GM18505 (cell line): ENCODE measurements around the gene PNMT.
"Not testable (repeated sequence)": the region's sequence is repeated elsewhere in the genome, so short reads cannot be mapped to it uniquely, and the experiment has no call there.

Source experiments
- ATAC-seq: cut with Tn5 transposase; IDR thresholded peaks from one replicate; pipeline ENCODE4 v1.9.1; 2021; ENCODE audit not compliant: unreplicated experiment
- POLR2A ChIP-seq: IDR thresholded peaks from 4 replicates; pipeline ENCODE4 v1.6.1; 2011; ENCODE audit warnings: borderline replicate concordance; ENCODE audit not compliant: insufficient read depth, insufficient read length; ENCODE audit errors: extremely low read depth

Gene PNMT

DNA sequence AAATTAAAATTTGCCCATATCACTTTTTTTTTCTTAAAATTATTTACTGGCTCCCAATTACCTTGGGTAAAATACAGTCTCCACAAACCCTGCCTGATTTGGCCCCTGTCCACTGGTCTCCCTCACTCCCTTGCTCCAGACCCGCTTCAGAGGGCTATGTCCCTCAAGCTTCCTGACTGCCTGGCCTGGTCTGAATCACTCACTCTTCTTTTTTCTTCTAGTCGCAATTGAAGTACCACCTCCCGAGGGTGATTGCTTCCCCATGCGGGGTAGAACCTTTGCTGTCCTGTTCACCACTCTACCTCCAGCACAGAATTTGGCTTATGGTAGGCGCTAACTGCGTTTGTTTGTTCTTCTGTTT lies 20.2 kb downstream of the PNMT start:
- no peak for TF ChIP-seq POLR2A
- ATAC-seq: no peak

DNA sequence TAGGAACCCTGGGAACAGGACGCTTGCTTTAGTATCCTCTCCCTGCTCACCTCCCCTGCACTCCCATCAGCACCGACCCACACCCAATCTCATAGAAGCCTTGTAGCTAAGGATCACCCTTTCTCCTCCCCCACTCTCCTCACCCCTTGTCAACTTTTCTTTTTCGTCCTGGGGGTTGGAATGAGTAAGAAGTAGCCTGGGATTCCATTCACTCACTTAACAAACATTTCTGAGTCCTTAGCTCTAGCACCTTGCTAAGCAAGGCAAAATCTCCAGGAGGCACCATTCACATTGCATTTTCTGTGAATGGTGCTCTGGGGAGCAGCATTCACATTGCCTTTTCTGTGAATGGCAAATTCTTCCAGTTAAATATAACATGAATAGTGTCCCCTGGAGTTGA lies 20.7 kb downstream of the PNMT start:
- no peak for ATAC-seq

DNA sequence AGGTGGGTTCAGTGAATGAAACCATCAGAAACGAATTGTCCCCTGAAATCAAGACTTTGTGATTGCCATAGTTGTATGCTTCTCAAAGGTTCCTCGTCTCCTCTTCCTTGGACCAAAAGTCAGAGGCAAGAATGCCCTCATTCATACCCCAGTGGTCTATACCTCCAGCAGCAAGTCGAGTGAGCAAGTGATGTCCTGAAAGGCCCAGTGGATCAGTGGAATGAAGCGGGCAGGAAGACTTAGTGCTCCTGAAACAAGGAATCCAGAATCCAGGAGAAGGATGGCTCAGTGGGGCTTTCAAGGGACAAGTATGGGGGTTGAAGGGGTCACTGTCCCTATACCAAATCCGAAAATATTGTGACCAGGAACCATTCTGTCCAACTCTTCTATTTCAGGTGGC lies 26.3 kb downstream of the PNMT start:
- ATAC-seq: no peak
- TF ChIP-seq POLR2A: no peak

More for the DNA sequence above, 20.7 kb downstream of the PNMT start:
- no peak for TF ChIP-seq POLR2A

DNA sequence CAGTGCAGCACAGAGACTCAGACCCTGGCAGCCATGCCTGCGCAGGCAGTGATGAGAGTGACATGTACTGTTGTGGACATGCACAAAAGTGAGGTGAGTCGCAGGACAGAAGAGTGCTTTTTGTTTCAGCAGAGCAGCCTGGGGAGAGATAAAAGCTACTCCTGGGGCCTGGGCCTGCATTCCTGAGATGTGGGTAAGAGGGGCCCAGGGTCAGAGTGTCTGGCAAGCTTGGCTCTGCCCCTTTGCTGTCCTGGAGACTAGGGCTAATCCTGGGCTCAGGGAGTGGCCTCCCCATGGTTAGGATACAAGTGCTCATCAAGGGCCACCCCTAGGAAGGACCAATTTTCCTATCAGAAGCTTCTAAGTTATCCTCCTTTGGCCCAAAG lies 26.8 kb downstream of the PNMT start:
- ATAC-seq: no peak

DNA sequence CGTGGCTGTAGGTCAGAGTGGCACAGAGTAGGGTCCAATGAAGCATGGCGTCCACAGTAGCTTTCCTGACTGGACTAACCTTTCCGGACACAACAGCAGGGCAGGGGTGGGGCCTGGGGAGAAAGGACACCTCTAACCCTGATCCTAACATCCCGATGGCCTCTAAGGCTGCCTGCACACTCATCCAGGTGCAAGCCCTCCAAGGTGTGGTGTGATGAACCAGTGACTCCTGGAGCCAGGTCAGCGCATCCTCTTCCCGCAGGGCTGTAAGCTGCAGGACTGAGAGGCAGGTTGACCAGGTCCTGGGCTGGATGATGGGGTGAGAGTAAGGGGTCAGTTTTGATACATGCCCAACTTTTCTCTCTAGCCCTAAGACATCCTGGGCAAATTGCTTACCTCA lies 28.5 kb downstream of the PNMT start:
- TF ChIP-seq POLR2A: no peak
- no peak for ATAC-seq

More for the DNA sequence above, 26.8 kb downstream of the PNMT start:
- TF ChIP-seq POLR2A: no peak

DNA sequence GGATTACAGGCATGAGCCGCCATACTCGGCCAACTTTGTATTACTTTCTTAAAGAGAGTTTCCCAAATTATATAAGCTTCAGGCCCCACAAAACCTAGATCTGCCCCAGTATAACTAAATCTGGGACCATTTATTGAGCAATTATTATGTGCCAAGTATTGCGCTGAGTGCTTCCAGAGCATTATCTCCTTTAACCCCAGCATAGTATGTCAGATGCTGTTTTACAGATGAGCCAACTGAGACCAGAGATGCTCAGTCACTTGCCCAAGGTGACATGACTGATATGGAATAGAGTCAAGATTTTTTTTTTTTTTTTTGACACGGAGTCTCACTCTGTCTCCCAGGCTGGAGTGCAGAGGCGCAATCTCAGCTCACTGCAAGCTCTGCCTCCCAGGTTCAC lies 29.7 kb downstream of the PNMT start:
- ATAC-seq: no peak
- no peak for TF ChIP-seq POLR2A

DNA sequence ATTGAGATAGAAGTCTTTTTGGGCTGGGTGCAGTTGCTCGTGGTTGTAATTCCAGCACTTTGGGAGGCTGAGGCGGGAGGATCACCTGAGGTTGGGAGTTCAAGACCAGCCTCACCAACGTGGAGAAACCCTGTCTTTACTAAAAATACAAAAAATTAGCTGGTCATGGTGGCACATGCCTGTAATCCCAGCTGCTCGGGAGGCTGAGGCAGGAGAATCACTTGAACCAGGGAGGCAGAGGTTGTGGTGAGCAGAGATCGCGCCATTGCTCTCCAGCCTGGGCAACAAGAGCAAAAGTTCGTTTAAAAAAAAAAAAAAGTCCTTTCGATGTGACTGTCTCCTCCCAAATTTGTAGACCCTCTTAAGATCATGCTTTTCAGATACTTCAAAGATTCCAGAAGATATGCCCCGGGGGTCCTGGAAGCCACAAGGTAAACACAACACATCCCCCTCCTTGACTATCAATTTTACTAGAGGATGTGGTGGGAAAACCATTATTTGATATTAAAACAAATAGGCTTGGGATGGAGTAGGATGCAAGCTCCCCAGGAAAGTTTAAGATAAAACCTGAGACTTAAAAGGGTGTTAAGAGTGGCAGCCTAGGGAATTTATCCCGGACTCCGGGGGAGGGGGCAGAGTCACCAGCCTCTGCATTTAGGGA lies 31.0 kb downstream of the PNMT start:
- ATAC-seq: not testable (repeated sequence)

DNA sequence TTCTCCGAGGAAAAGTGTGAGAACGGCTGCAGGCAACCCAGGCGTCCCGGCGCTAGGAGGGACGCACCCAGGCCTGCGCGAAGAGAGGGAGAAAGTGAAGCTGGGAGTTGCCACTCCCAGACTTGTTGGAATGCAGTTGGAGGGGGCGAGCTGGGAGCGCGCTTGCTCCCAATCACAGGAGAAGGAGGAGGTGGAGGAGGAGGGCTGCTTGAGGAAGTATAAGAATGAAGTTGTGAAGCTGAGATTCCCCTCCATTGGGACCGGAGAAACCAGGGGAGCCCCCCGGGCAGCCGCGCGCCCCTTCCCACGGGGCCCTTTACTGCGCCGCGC lies 31.5 kb downstream of the PNMT start, which contains the start of gene ERBB2:
TSS of gene ERBB2 (plus strand) at position 247 of the 330 bp plus-strand sequence. CDS start 175 bp downstream, outside the sequence.
- no peak for ATAC-seq
- no peak for TF ChIP-seq POLR2A

DNA sequence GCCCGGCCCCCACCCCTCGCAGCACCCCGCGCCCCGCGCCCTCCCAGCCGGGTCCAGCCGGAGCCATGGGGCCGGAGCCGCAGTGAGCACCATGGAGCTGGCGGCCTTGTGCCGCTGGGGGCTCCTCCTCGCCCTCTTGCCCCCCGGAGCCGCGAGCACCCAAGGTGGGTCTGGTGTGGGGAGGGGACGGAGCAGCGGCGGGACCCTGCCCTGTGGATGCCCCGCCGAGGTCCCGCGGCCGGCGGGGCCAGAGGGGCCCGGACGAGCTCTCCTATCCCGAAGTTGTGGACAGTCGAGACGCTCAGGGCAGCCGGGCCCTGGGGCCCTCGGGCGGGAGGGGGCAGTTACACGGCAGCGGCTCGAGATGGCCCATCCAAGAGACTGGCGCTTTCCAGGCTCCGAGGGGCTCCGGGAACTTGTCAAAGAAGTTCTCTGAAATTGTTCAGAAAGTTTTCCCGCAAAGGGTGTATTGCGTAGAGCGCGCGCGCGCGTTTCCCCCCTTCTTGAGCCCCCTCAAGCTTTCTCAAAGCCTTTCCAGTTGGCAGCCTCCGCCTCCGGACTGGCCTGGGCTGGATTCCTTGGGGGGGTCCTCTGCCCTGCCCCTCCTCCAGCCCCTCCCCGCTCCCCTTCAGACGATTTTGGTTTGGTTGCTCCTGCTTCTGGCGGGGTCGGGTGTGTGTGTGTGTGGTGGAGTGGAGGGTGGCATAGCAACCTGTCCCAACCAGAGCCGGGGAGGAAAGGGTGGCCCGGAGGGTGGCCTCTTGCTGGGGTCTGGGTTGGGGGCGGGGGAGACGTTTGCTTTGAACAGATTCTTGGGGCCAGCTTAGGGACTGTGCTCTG lies 32.1 kb downstream of the PNMT start:
- ATAC-seq: no peak
- TF ChIP-seq POLR2A: no peak

DNA sequence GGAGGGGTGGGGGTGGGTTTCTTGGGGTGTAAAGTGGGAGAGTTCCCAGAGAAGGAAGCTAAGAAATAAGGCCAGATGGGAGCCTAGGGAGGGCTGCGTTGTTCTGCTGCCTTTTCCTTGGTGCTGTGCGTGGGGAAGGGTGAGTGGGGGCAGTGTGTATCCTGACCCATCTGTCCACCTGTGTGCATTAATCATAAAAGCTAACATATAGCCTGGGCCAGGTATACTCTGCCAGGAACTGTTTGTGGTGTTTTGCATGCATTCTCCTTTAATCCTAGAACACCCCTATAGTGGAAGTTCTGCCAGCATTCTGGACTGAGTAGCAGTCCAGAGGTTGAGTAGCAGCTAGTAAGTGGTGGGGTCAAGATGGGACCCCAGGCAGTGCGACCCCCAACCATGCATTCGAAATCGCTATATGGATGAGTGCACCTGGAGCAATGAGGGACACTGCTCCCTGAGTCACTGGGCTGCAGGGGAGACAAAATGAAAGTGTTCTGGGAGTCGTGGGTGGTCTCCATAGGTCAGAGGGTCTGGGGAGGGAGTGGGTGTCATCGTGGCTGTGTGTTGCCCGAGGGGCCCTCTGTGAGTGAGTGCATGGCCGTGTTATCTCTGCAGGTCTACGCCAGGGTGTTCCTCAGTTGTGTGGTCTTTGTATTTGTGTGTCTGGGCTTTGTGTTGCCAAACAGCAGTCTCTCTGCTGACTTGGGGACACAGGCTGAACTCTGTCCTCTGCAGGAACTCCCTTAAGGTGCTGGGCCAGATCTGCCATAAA lies 32.9 kb downstream of the PNMT start:
- no peak for TF ChIP-seq POLR2A
- ATAC-seq: no peak

DNA sequence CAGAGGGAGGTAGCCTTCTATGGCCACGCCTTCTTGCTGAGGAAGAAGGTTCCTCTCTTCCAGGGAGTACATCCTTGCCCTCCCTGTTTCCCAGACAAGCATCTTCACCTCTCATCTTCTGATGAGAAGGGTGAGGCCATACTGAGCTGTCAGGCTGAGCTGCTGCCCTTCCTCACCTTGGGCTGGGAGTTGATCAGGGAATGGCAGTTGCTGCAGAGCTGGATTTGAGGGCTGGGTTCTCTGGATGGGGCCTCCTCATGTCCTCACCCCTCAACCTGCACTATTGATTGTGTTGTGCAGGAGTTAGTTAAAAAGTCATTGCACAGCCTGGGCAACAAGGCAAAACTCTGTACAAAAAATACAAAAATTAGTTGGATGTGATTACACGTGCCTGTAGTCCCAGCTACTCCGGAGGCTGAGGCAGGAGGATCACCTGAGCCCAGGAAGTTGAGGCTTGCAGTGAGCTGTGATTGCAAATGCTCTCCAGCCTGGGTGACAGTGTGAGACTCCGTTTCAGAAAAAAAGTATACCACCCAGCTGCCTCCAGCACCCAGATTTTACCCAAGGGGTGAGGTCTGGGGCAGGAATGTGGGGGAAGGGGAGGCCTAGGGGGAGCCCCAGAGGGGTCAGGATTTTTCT lies 33.6 kb downstream of the PNMT start:
- no peak for ATAC-seq

DNA sequence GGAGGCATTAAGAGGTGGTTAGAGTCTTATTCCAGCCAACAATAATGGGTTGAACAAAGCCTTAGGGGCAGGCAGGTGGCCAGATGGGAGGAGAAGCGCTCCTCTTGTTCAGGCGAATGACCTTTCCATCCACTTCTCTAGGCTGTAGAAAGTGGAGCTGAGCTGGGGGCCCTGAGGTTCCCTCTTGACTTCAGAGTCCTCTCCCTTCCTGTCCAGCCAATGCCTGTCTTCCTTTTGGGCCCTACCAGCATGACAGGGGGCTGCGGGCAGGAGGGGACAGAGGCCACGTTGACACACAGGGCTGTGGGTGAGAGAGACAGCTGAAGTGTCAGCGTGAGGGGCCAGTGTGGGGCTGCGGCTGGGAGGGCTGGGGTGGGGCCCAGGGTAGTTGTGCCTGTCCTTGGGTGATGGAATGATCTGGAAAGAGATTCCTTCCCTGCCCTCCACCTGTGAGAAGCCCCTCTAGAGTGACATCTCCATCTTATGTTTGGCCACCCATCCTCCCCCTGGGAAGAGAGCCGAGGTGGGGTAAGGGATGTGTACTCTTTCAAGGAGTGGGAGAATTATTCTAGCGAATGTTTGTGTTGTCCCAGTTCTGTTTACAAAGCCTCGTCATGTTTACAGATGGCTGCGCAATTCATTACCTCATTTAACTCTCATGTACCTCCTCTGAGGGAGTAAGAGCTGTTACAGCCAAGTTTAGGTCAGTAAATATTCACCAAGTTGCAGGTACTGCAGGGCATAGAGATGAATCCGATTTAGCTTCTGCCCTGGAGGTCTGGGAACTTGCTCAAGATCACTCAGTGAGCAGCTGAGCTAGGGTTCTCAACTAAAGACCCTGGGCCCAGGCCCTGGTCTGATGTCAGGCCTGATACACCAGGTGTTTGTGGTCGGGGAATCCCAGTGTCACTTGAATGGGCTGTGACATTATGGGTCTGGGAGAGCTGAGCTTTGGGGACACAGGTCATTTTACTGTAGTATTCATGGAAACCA lies 34.9 kb downstream of the PNMT start:
- ATAC-seq: no peak
- no peak for TF ChIP-seq POLR2A

More for the DNA sequence above, 33.6 kb downstream of the PNMT start:
- TF ChIP-seq POLR2A: no peak
